Colonic mucosa (tissue), 4 donors: ENCODE results near the gene CHM. TPM values are rescaled to one million over a fixed set of nuclear protein-coding genes. Genes with fewer than 3 reads are reported as not detected.
"Not testable (repeated sequence)": the region's sequence is repeated elsewhere in the genome, so short reads cannot be mapped to it uniquely, and the experiment has no call there.

Source experiments
- DNase-seq: peaks from one replicate; pipeline ENCODE4 v3.0.0-alpha.2; 2020
- H3K27ac ChIP-seq: fragments of 200-600 bp; one replicate; pipeline ENCODE4 v1.8.0; 2021
- H3K27me3 ChIP-seq: fragments of 200-600 bp; one replicate; pipeline ENCODE4 v1.8.0; 2021
- H3K36me3 ChIP-seq: fragments of 200-600 bp; one replicate; pipeline ENCODE4 v1.8.0; 2021
- H3K4me1 ChIP-seq: fragments of 200-600 bp; one replicate; pipeline ENCODE4 v1.8.0; 2021; ENCODE audit warnings: mild to moderate bottlenecking
- H3K4me3 ChIP-seq: fragments of 200-600 bp; one replicate; pipeline ENCODE4 v1.8.0; 2021
- H3K9ac ChIP-seq, 2 donors: one replicate each; pipeline ENCODE4 v1.7.0; 2013; ENCODE audit warnings: control low read depth in 2 of 2, low read depth in 2 of 2, low read length in 2 of 2
- H3K9me3 ChIP-seq: fragments of 200-600 bp; one replicate; pipeline ENCODE4 v1.8.0; 2021
- intact Hi-C: fragments of 100-400 bp; cut with DNase I; formaldehyde crosslinking; loops from one replicate; pipeline ENCODE4 v1.14.1; 2022
- total RNA-seq, 2 donors: library from RNA; stranded (reverse); fragmentation: NEBNext Ultra II Directional in 1 of 2; extraction: Animal tissue kit (Norgen Biotek cat#: 25700) in 1 of 2; gene quantifications; one replicate each; pipeline ENCODE4 v1.2.1, GENCODE V29; 2021
- TF ChIP-seq, protein P1 (sequence below): fragments of 200-600 bp; IDR thresholded peaks from one replicate; pipeline ENCODE4 v1.8.0; 2022; ENCODE audit warnings: antibody characterized with exemption, mild to moderate bottlenecking
- donor health status: healthy.
- donor health status: DM: no; HTN: no; CAD: no.
- donor health status: DM: no; HTN: no; CAD: no.

The CHM gene
- total RNA-seq, 2 donors from 2014 or later, result 16.7 to 16.8 TPM

DNA sequence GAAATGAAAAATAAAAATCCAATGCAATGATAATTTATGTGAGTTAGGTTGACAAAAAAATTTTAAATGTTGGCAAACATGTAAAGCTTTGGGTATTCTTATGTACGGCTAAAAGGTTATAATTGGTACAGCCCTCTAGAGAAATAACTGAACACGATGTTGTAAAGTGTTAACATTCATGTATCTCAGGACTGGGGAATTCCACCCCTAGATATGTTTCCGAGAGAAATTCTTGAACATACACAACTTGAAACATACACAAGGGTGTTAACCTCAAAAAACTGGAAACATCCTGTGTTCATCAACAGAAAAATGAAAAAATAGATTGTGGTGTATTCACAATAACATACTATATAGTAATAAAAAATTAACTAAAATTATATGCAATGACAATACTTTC is 91.8 kb downstream of the CHM start:
- TF ChIP-seq, protein P1, sequence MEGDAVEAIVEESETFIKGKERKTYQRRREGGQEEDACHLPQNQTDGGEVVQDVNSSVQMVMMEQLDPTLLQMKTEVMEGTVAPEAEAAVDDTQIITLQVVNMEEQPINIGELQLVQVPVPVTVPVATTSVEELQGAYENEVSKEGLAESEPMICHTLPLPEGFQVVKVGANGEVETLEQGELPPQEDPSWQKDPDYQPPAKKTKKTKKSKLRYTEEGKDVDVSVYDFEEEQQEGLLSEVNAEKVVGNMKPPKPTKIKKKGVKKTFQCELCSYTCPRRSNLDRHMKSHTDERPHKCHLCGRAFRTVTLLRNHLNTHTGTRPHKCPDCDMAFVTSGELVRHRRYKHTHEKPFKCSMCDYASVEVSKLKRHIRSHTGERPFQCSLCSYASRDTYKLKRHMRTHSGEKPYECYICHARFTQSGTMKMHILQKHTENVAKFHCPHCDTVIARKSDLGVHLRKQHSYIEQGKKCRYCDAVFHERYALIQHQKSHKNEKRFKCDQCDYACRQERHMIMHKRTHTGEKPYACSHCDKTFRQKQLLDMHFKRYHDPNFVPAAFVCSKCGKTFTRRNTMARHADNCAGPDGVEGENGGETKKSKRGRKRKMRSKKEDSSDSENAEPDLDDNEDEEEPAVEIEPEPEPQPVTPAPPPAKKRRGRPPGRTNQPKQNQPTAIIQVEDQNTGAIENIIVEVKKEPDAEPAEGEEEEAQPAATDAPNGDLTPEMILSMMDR, result no peak
- intact Hi-C loops, result no loop called here
- no peak overlapping the region for H3K27ac ChIP-seq

DNA sequence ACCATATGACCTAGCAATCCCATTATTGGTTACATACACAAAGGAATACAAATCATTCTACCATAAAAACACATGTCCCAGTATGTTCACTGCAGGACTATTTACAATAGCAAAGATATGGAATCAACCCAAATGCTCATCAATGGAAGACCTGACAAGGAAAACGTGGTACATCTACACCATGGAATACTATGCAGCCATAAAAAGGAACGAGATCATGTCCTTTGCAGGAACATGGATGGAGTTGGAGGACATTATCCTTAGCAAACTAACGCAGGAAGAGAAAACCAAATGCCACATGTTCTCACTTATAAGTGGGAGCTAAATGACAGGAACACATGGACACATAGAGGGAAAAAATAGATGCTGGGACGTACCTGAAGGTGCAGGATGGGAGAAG is 102.6 kb downstream of the CHM start:
- DNase-seq, H3K36me3 ChIP-seq, H3K4me3 ChIP-seq, H3K27ac ChIP-seq, H3K9me3 ChIP-seq, intact Hi-C loops, H3K9ac ChIP-seq, H3K4me1 ChIP-seq, H3K27me3 ChIP-seq: not testable (repeated sequence)

More for the DNA sequence above, 91.8 kb downstream of the CHM start:
- Histone ChIP-seq H3K4me1 (no peaks in the 10 kb centered on the region), H3K27me3 (no peaks in the 10 kb centered on the region), H3K36me3 (no peaks in the 10 kb centered on the region), H3K4me3 (no peak overlapping the region), H3K9me3 (no peaks in the 10 kb centered on the region), H3K9ac (no peak overlapping the region)
- no peak for DNase-seq

DNA sequence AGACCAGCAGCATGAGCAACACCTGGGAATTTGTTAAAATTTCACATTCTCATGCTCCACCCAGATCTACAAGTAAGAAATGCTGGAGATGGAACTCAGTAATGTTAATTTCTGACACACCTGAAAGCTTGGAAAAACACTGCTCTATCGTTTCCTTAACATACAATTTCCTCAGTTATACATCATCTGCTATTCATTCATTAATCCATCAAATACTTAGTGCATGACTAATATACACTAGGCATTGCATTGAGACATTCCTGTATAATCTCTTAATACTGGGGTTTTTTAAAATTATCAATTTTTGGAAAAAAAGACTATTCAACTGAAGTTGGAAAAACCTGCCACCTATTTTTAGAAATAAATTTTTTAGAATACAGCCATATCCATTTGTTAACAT is 106.1 kb downstream of the CHM start:
- H3K4me1 ChIP-seq, result no peaks in the 10 kb centered on the region
- intact Hi-C loops, result no loop called here
- no peak for DNase-seq
- no peak overlapping the region for H3K4me3 ChIP-seq
- H3K9me3 ChIP-seq, result no peaks in the 10 kb centered on the region
- H3K27me3 ChIP-seq, result no peaks in the 10 kb centered on the region
- no peak overlapping the region for H3K27ac ChIP-seq
- no peaks in the 10 kb centered on the region for H3K36me3 ChIP-seq
- H3K9ac ChIP-seq, result no peak overlapping the region
- TF ChIP-seq, protein P1, result no peak

DNA sequence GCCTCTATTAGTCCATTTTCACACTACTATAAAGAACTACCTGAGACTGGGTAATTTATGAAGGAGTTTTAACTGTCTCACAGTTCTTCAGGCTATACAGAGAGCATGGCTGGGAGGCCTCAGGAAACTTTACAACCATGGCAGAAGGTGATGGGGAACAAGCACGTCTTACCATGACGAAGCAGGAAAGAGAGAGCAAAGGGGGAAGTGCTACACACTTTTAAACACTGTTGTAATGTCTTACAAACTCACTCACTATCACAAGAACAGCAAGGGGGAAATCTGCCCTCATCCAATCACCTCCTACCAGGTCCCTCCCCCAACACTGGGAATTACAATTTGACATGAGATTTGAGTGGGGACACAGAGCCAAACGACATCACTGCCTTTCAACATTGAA is 107.4 kb downstream of the CHM start:
- H3K27ac ChIP-seq, intact Hi-C loops, H3K9me3 ChIP-seq, DNase-seq, H3K4me1 ChIP-seq, H3K27me3 ChIP-seq, H3K36me3 ChIP-seq, H3K9ac ChIP-seq, H3K4me3 ChIP-seq: not testable (repeated sequence)

DNA sequence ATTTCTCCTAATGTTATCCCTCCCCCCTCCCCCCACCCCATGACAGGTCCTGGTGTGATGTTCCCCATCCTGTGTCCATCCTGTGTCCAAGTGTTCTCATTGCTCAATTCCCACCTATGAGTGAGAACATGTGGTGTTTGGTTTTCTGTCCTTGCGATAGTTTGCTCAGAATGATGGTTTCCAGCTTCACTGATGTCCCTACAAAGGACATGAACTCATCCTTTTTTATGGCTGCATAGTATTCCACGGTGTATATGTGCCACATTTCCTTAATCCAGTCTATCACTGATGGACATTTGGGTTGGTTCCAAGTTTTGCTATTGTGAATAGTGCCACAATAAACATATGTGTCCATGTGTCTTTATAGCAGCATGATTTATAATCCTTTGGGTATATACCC is 113.0 kb downstream of the CHM start:
- intact Hi-C loops, H3K9ac ChIP-seq, H3K36me3 ChIP-seq, H3K27me3 ChIP-seq, H3K4me1 ChIP-seq, H3K4me3 ChIP-seq, H3K9me3 ChIP-seq, H3K27ac ChIP-seq, DNase-seq: not testable (repeated sequence)

DNA sequence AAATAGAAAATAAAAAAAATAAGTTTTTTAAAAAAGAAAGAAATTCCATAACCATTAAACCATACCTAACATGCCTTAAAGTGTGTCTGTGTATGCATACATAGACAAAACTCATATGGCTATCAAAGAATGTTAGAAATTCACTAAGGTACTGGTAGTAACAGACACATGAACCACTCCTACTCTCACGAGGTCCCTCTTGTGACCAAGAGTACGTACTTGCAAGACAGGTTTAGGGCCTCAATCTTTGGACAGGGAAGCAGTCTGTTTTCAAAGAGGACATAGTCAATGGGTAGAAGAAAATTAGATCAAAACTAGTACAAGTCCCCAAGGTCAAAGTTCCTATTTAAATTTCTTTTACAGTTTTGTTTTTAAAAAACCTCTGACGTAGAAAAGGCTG is 117.3 kb downstream of the CHM start:
- DNase-seq, result no peak
- Histone ChIP-seq H3K4me1 (no peaks in the 10 kb centered on the region), H3K9ac (no peak overlapping the region), H3K36me3 (no peaks in the 10 kb centered on the region), H3K27me3 (no peaks in the 10 kb centered on the region), H3K4me3 (no peak overlapping the region), H3K27ac (no peak overlapping the region), H3K9me3 (no peaks in the 10 kb centered on the region)
- TF ChIP-seq, protein P1, result no peak
- intact Hi-C loops, result no loop called here

DNA sequence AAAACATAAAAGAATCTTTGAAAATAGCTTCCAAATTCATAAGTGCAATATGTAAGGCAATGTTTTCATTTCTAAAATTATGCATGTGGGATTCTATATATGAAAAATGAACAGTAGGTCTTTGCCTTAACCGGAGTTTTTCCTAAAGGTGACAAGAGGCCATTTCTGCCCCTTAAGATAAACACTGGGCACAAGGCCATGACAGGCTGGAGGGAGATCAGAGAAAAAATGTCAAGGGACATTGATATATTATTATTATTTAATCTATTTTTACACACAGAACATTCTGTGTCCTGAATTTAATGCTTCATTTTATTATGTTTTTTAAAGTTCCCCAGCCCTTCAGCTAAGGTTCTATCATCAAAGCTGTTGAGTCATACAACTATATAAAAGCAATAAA is 118.8 kb downstream of the CHM start:
- Histone ChIP-seq H3K4me3 (no peak overlapping the region), H3K9me3 (no peaks in the 10 kb centered on the region), H3K27ac (no peak overlapping the region), H3K27me3 (no peaks in the 10 kb centered on the region), H3K36me3 (no peaks in the 10 kb centered on the region), H3K9ac (no peak overlapping the region), H3K4me1 (no peaks in the 10 kb centered on the region)
- DNase-seq, result no peak
- intact Hi-C loops, result no loop called here
- TF ChIP-seq, protein P1, result no peak
